RWPE1 (cell line): ENCODE results near the gene TACC2.

Experiments
- CTCF ChIA-PET: fragments of 350-600 bp; sonication (Branson Sonifier 250); formaldehyde crosslinking; extraction: SDS; loops from one replicate; lab custom pipeline; 2021; lab: Yijun Ruan, JAX
- POLR2A ChIA-PET: fragments of 400-600 bp; formaldehyde crosslinking; extraction: SDS; loops from one replicate; lab custom pipeline; 2020; ENCODE audit warnings: antibody characterized with exemption; ENCODE audit not compliant: low non-redundant PET; lab: Yijun Ruan, JAX
- DNase-seq: peaks from one replicate; pipeline ENCODE4 v3.0.0; 2012; ENCODE audit warnings: low spot score
- H3K27ac ChIP-seq: fragments of 450-650 bp; 2 replicates; pipeline ENCODE4 v1.5.1; 2017
- TF ChIP-seq, protein P1 (sequence below): fragments of 450-650 bp; conservative IDR thresholded peaks from 2 replicates; pipeline ENCODE4 v1.5.1; 2017; ENCODE audit warnings: low read depth, mild to moderate bottlenecking

Gene TACC2

GRCh38 chr10:122162671-122163173 lies 173.8 kb downstream of the TACC2 start:
- ChIA-PET CTCF (interaction anchor here (0.5 to 1.1 kb wide), 3 partner anchors 12 to 108 kb away, joined by 3 to 4 read pairs (median 4); no protein-coding TSS in a partner anchor), POLR2A (no interaction called here)
- TF ChIP-seq, protein P1, sequence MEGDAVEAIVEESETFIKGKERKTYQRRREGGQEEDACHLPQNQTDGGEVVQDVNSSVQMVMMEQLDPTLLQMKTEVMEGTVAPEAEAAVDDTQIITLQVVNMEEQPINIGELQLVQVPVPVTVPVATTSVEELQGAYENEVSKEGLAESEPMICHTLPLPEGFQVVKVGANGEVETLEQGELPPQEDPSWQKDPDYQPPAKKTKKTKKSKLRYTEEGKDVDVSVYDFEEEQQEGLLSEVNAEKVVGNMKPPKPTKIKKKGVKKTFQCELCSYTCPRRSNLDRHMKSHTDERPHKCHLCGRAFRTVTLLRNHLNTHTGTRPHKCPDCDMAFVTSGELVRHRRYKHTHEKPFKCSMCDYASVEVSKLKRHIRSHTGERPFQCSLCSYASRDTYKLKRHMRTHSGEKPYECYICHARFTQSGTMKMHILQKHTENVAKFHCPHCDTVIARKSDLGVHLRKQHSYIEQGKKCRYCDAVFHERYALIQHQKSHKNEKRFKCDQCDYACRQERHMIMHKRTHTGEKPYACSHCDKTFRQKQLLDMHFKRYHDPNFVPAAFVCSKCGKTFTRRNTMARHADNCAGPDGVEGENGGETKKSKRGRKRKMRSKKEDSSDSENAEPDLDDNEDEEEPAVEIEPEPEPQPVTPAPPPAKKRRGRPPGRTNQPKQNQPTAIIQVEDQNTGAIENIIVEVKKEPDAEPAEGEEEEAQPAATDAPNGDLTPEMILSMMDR, result no peak
- no peak overlapping the region for H3K27ac ChIP-seq
- no peak for DNase-seq

GRCh38 chr10:122163174-122164022 lies 174.4 kb downstream of the TACC2 start:
- POLR2A ChIA-PET, result no interaction called here
- TF ChIP-seq, protein P1, result no peak
- no peak for DNase-seq
- no peak overlapping the region for H3K27ac ChIP-seq
- CTCF ChIA-PET, result interaction anchor here (0.5 to 0.7 kb wide), 3 partner anchors 11 to 104 kb away, joined by 3 to 6 read pairs (median 5); no protein-coding TSS in a partner anchor

- TF ChIP-seq, protein P1, result no peak
- ChIA-PET CTCF (interaction anchor here (0.5 to 0.7 kb wide), 2 partner anchors 10 to 103 kb away, joined by 3 to 5 read pairs; no protein-coding TSS in a partner anchor), POLR2A (interaction anchor here (0.5 kb wide), 1 partner anchor 61 kb away, joined by 5 read pairs; no protein-coding TSS in a partner anchor)
- no peak for DNase-seq
- no peak overlapping the region for H3K27ac ChIP-seq
Observed at GRCh38 chr10:122164023-122164601, 175.1 kb downstream of the TACC2 start.

- ChIA-PET POLR2A (interaction anchor here (0.5 kb wide), 1 partner anchor 60 kb away, joined by 5 read pairs; no protein-coding TSS in a partner anchor), CTCF (no interaction called here)
- H3K27ac ChIP-seq, result no peak overlapping the region
- TF ChIP-seq, protein P1, result no peak
- no peak for DNase-seq
Observed at GRCh38 chr10:122164815-122165483, 176.0 kb downstream of the TACC2 start.

GRCh38 chr10:122165484-122166276 lies 176.7 kb downstream of the TACC2 start:
- DNase-seq, result no peak
- no peak overlapping the region for H3K27ac ChIP-seq
- TF ChIP-seq, protein P1, result no peak
- ChIA-PET CTCF (no interaction called here), POLR2A (no interaction called here)
